GM21390 (cell line): Measurements from ENCODE around the gene PNPO.

Experiments used
- ATAC-seq: cut with Tn5 transposase; IDR thresholded peaks from one replicate; pipeline ENCODE4 v1.9.1; 2021; ENCODE audit not compliant: unreplicated experiment

Gene PNPO

GRCh38 chr17:47948706-47949196 is 7.4 kb downstream of the PNPO start:
- ATAC-seq: no peak

- ATAC-seq: peak; percentile 59
Observed at GRCh38 chr17:47949197-47949759, 7.9 kb downstream of the PNPO start.

- ATAC-seq: peak; percentile 48
Observed at GRCh38 chr17:47949946-47950345, 8.6 kb downstream of the PNPO start.

- ATAC-seq: no peak
Observed at GRCh38 chr17:47950448-47950847, 9.1 kb downstream of the PNPO start.

- no peak for ATAC-seq
Observed at GRCh38 chr17:47952171-47953021, 11.0 kb downstream of the PNPO start.

GRCh38 chr17:47953909-47954308 is 12.5 kb downstream of the PNPO start:
- no peak for ATAC-seq

GRCh38 chr17:47955497-47956461 is 14.4 kb downstream of the PNPO start:
- ATAC-seq: no peak

- no peak for ATAC-seq
Observed at GRCh38 chr17:47956791-47957590, 15.6 kb downstream of the PNPO start.

GRCh38 chr17:47957591-47958490 is 16.5 kb downstream of the PNPO start, which contains the start of gene PRR15L:
Gene PRR15L (minus strand): TSS chr17:47957883. CDS start chr17:47953234, 4,649 bp downstream.
- no peak for ATAC-seq

GRCh38 chr17:47959825-47960655 is 18.7 kb downstream of the PNPO start:
- ATAC-seq: no peak

- no peak for ATAC-seq
Observed at GRCh38 chr17:47961406-47961805, 20.0 kb downstream of the PNPO start.

GRCh38 chr17:47962901-47963300 is 21.5 kb downstream of the PNPO start:
- no peak for ATAC-seq

GRCh38 chr17:47964856-47965255 is 23.5 kb downstream of the PNPO start:
- ATAC-seq: no peak

- no peak for ATAC-seq
Observed at GRCh38 chr17:47966079-47966519, 24.7 kb downstream of the PNPO start.

GRCh38 chr17:47967607-47968252 is 26.4 kb downstream of the PNPO start:
- no peak for ATAC-seq

GRCh38 chr17:47968836-47969235 is 27.5 kb downstream of the PNPO start:
- ATAC-seq: no peak

GRCh38 chr17:47969930-47970724 is 28.8 kb downstream of the PNPO start:
- no peak for ATAC-seq
